Body of pancreas (tissue), 4 donors: Measurements from ENCODE around the gene ACVR1B. TPM values are rescaled to one million over a fixed set of nuclear protein-coding genes. Genes with fewer than 3 reads are reported as not detected.

Experiments used
- ATAC-seq: fragments of 150-250 bp; one replicate; pipeline ENCODE4 v1.9.1; 2016
- DNase-seq, 4 donors: peaks; one replicate each; pipeline ENCODE4 v3.0.0-alpha.2; 2019
- H3K27ac ChIP-seq, 4 donors: fragments of 200-600 bp; sonication (generic); 1 replicate in 3 of 4; 2 replicates in 1 of 4; pipeline versions ENCODE4 v1.5.1 to v1.6.1; 2016 to 2019; ENCODE audit warnings: mild to moderate bottlenecking in 1 of 4, mixed read lengths in 1 of 4, moderate library complexity in 1 of 4
- H3K27me3 ChIP-seq, 2 donors: fragments of 200-600 bp; sonication (generic); one replicate each; pipeline ENCODE4 v1.6.0; 2016; ENCODE audit warnings: mild to moderate bottlenecking in 1 of 2
- H3K36me3 ChIP-seq, 2 donors: fragments of 200-600 bp; sonication (generic); replicated peaks in 1 of 2; 2 replicates each; pipeline ENCODE4 v1.5.1; 2016; ENCODE audit warnings: low read depth in 2 of 2; ENCODE audit not compliant: insufficient read depth in 1 of 2
- H3K4me1 ChIP-seq: fragments of 200-600 bp; sonication (generic); one replicate; pipeline ENCODE4 v1.6.0; 2016
- H3K4me3 ChIP-seq, 2 donors: fragments of 200-600 bp; sonication (generic); 1 replicate in 1 of 2; 2 replicates in 1 of 2; pipeline ENCODE4 v1.5.1; 2016 to 2019
- H3K9me3 ChIP-seq, 3 donors: fragments of 200-600 bp; sonication (generic); 1 replicate in 2 of 3; 2 replicates in 1 of 3; pipeline ENCODE4 v1.5.1; 2016
- POLR2A ChIP-seq, 3 donors: fragments of 450-650 bp; IDR thresholded peaks; one replicate each; pipeline ENCODE4 v1.6.1; 2016; ENCODE audit warnings: antibody characterized with exemption in 3 of 3, mild to moderate bottlenecking in 2 of 3
- WGBS, 2 donors: methylation state at CpG; one replicate each; pipeline ENCODE4 v1.1.5; 2017; 5-methylcytosine and 5-hydroxymethylcytosine counted together
- intact Hi-C: fragments of 100-400 bp; cut with DNase I; formaldehyde crosslinking; loops from one replicate; pipeline ENCODE4 v1.15.1; 2023
- total RNA-seq, 2 donors: library from RNA; depleted of rRNA; stranded (reverse); fragments of >200 nt; gene quantifications; one replicate each; pipeline ENCODE4 v1.1.0, GENCODE V29; 2016
- TF ChIP-seq, protein P1 (sequence below), 7 experiments: fragments of 450-650 bp in 4 of 7; fragments of 200-600 bp in 3 of 7; sonication (generic) in 3 of 7; IDR thresholded peaks; one replicate each; pipeline ENCODE4 v1.5.1; 2016 to 2019; ENCODE audit warnings: antibody characterized with exemption in 7 of 7

Gene ACVR1B
- total RNA-seq, 2 donors from 2014 or later = 19.8 to 21.8 TPM

DNA sequence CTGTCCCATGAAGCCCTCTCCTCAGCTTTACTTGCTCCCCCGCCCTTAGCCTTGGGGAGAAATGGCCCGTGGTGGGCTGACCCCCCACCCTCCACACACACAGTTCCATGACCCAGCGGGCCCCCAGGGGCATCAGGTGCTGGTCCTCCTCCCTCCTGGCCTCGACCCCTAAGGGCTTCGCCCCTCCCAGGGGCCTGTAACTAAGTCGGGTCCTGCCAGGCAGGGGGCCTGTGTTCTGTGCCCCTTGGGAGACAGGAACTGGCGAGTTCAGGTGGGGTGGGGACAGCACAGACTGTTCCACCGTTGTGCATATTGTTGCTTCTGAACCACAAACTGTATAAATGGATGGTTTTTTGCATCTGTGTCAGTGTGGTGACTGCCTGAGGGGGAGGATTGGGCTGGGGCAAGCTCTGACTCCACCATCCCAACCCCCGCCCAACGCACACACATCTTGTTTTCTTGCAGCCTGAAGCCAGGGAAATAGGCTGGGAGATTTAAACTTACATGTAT lies 64.1 kb downstream of the ACVR1B start:
- intact Hi-C loops = no loop called here
- 77 to 83% methylated on average over 5 to 9 of the region's 10 CpGs for WGBS, 2 donors
- Histone ChIP-seq H3K9me3 (no peaks in the 10 kb centered on the region), H3K27me3 (no peaks in the 10 kb centered on the region), H3K4me3 (no peak overlapping the region), H3K4me1 (peaks cover 26% of the 10 kb centered on the region), H3K27ac (no peak overlapping the region), H3K36me3 (no peaks in the 10 kb centered on the region)
- no peak for ATAC-seq
- TF ChIP-seq POLR2A (IDR thresholded peaks at IDR 0.05) = no peak
- TF ChIP-seq, protein P1, sequence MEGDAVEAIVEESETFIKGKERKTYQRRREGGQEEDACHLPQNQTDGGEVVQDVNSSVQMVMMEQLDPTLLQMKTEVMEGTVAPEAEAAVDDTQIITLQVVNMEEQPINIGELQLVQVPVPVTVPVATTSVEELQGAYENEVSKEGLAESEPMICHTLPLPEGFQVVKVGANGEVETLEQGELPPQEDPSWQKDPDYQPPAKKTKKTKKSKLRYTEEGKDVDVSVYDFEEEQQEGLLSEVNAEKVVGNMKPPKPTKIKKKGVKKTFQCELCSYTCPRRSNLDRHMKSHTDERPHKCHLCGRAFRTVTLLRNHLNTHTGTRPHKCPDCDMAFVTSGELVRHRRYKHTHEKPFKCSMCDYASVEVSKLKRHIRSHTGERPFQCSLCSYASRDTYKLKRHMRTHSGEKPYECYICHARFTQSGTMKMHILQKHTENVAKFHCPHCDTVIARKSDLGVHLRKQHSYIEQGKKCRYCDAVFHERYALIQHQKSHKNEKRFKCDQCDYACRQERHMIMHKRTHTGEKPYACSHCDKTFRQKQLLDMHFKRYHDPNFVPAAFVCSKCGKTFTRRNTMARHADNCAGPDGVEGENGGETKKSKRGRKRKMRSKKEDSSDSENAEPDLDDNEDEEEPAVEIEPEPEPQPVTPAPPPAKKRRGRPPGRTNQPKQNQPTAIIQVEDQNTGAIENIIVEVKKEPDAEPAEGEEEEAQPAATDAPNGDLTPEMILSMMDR (IDR thresholded peaks at IDR 0.05) = no peak
- DNase-seq = no peak

DNA sequence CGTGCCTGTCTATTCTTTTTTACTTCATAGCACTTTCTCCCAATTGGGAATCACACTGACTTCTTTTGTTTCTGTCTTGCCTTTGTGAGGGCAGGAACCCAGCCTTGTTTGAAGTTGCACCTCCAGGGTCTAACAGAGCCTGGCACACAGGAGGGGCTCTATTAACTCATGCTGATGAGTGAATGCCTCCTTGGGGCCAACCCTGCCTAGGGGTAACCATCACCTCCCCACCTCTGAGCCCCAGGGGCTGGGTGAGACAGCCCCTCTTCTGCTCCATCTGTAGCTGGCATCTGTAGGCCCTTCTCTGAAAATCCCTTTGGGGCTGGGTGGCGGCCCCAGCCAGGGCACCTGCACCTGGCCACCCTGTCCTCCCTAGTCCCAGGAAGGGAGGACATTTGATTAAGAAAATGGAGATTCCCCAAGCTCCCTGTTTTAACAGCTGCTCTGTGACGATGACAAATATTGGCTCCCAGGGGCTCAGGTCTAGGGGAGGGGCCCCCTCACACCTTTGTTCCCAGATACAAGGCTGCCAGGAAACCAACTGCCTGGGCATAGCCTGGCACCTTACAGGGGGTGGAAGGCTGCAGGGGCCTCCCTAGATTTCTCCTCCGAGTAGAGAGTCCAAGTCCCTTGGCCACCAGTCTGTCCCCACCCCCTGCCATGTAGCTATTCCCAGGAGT lies 67.1 kb downstream of the ACVR1B start:
- Histone ChIP-seq H3K27me3 (no peaks in the 10 kb centered on the region), H3K4me3 (no peak overlapping the region), H3K36me3 (no peaks in the 10 kb centered on the region), H3K27ac (peak overlapping the region; percentile 69 to 80 (median 77)), H3K4me1 (peaks cover 33% of the 10 kb centered on the region), H3K9me3 (no peaks in the 10 kb centered on the region)
- 48% methylated on average over 4 of the region's 4 CpGs for WGBS, 2 donors
- TF ChIP-seq POLR2A (IDR thresholded peaks at IDR 0.05) = peak in 2 of 3 donors; percentile 38 to 43
- TF ChIP-seq, protein P1 (IDR thresholded peaks at IDR 0.05) = no peak
- ATAC-seq (peak; percentile 25), DNase-seq (peak in 1 of 4 donors; percentile 58)
- intact Hi-C loops = no loop called here

DNA sequence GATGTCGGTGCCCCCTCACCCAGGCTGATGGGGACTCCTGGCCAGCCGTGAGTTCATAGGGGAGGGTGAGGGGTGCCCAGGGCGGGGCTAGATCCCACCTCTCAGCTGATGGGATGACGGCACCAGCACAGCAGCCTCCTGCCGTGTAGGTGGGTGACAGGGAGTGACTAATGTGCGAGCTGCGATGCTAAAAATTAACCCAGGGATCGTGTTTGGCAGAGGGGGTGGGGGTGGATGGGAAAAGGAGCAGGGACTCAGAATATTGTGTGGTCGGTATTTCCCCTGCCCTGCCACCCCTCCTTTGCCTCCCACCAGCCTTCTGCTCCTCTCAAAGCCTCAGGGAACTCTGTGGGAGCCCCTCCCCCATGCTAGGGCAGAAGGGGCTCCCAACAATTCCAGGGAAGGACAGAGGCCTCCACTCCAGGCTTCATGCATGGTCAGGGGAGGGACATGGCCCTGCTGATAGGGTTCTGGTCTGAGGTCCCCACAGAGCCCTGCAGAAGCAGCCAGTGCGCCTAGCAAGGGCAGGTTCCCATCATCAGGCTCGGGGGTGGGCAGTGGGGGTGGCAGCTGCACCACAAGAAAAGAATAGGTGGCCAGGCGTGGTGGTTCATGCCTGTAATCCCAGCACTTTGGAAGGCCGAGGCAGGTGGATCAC lies 67.7 kb downstream of the ACVR1B start:
- DNase-seq (peak; percentile 63 to 81 (median 75)), ATAC-seq (peak; percentile 69)
- intact Hi-C loops = no loop called here
- Histone ChIP-seq H3K4me3 (no peak overlapping the region), H3K27me3 (no peaks in the 10 kb centered on the region), H3K27ac (peak overlapping the region; percentile 69 to 80 (median 77)), H3K36me3 (no peaks in the 10 kb centered on the region), H3K9me3 (no peaks in the 10 kb centered on the region), H3K4me1 (peaks cover 39% of the 10 kb centered on the region)
- WGBS, 2 donors = 37 to 50% methylated on average over 11 to 13 of the region's 13 CpGs
- TF ChIP-seq, protein P1 (IDR thresholded peaks at IDR 0.05) = no peak
- TF ChIP-seq POLR2A (IDR thresholded peaks at IDR 0.05) = no peak

DNA sequence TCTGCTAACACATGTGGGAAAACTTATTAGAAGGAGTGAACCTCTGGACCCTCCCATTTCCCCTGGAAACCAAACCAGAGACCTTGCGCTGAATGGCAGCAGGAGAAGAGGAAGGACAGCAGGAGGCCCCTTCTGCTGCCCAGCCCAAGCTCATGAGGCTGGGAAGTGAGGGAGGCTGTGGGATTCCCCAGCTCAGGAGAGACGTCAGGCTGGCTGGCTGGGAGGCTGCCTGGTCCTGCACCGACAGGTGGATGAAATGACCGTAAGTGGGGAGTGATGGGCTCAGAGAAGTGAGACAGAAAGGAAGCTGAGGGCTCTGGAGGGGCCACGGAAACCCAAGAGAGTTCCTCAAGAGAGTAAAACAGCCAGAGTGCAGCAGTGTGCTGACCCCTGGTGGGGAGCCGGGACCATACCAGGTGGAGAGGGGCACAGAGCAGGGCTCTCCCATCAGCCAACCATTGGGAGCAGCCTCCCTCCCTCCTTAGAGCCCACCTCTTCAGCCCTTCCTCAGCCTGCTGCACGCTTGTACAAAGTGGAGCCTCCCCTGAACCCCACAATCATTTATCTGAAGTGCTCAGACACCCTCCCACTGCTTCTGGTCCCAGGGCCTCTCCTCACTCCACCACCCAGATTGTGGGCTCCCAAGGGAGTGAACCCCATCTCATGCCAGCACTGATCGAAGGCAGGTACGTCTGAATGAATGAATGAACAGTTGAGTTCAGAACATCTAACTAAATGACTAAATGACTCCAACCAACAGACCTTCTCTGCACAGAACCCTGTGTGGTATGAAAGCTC lies 69.2 kb downstream of the ACVR1B start:
- ATAC-seq (peak; percentile 13), DNase-seq (peak; percentile 52 to 68 (median 62))
- no peaks in the 10 kb centered on the region for H3K27me3 ChIP-seq
- WGBS, 2 donors = 24 to 25% methylated on average over 8 to 9 of the region's 9 CpGs
- peak overlapping the region in 3 of 4 donors; percentile 76 to 80 (median 78) for H3K27ac ChIP-seq
- H3K4me1 ChIP-seq = peaks cover 54% of the 10 kb centered on the region
- no peaks in the 10 kb centered on the region for H3K9me3 ChIP-seq
- no peaks in the 10 kb centered on the region for H3K36me3 ChIP-seq
- no peak overlapping the region for H3K4me3 ChIP-seq
- TF ChIP-seq, protein P1 (IDR thresholded peaks at IDR 0.05) = peak; percentile 40 to 70 (median 60)
- TF ChIP-seq POLR2A (IDR thresholded peaks at IDR 0.05) = no peak
- intact Hi-C loops = no loop called here
